SK-N-SH (cell line): ENCODE measurements around the gene DNAH6. TPM values are rescaled to one million over a fixed set of nuclear protein-coding genes. Genes with fewer than 3 reads are reported as not detected.

Experiments used
- CTCF ChIA-PET: fragments of 300-600, 350-600 bp; formaldehyde crosslinking; extraction: SDS; loops from one replicate; lab custom pipeline; 2021; lab: Yijun Ruan, JAX
- POLR2A ChIA-PET: fragments of 350-600 bp; sonication (Branson Sonifier 250); formaldehyde crosslinking; extraction: SDS; loops from one replicate; lab custom pipeline; 2020; ENCODE audit warnings: antibody characterized with exemption, inconsistent platforms; lab: Yijun Ruan, JAX
- DNase-seq: peaks from one replicate; pipeline ENCODE4 v3.0.0; 2012
- H2AFZ ChIP-seq: fragments of 200-600 bp; sonication (generic); 2 replicates; pipeline ENCODE4 v1.8.1; 2016; ENCODE audit warnings: antibody characterized with exemption, mild to moderate bottlenecking, low read depth
- H3F3A ChIP-seq: fragments of 200-600 bp; sonication (generic); replicated peaks from 2 replicates; pipeline ENCODE3; 2016; ENCODE audit warnings: antibody characterized with exemption, mild to moderate bottlenecking; ENCODE audit not compliant: insufficient read depth
- H3K27ac ChIP-seq, 2 experiments: fragments of 200-500 bp in 1 of 2; fragments of 200-600 bp in 1 of 2; sonication (Bioruptor generic) in 1 of 2; sonication (generic), shearing (Covaris generic) in 1 of 2; 2 replicates each; pipeline versions ENCODE4 v1.5.1 to v1.6.1; 2014 to 2016; ENCODE audit warnings: low read depth in 2 of 2, inconsistent platforms in 1 of 2, low read length in 1 of 2, mild to moderate bottlenecking in 1 of 2, mixed read lengths in 1 of 2
- H3K27me3 ChIP-seq: fragments of 200-600 bp; sonication (generic), shearing (Covaris generic); 2 replicates; pipeline ENCODE4 v1.6.1; 2016; ENCODE audit warnings: mixed run types; ENCODE audit not compliant: insufficient read depth
- H3K36me3 ChIP-seq, 2 experiments: fragments of 200-500 bp in 1 of 2; fragments of 200-600 bp in 1 of 2; sonication (Bioruptor generic) in 1 of 2; sonication (generic) in 1 of 2; replicated peaks in 1 of 2; 2 replicates each; pipeline versions ENCODE3 to v1.5.1; 2014 to 2016; ENCODE audit warnings: low read length in 1 of 2, mild to moderate bottlenecking in 1 of 2; ENCODE audit not compliant: insufficient read depth in 2 of 2, control insufficient read depth in 1 of 2
- H3K4me1 ChIP-seq, 2 experiments: fragments of 200-500 bp in 1 of 2; fragments of 200-600 bp in 1 of 2; sonication (Bioruptor generic) in 1 of 2; sonication (generic), shearing (Covaris generic) in 1 of 2; 2 replicates each; pipeline versions ENCODE4 v1.5.1 to v1.6.1; 2014 to 2016; ENCODE audit warnings: low read depth in 1 of 2, low read length in 1 of 2, mixed run types in 1 of 2; ENCODE audit not compliant: insufficient read depth in 2 of 2, control insufficient read depth in 1 of 2
- H3K4me2 ChIP-seq: fragments of 200-600 bp; sonication (generic), shearing (Covaris generic); 2 replicates; pipeline ENCODE4 v1.6.1; 2017; ENCODE audit warnings: mixed run types
- H3K4me3 ChIP-seq, 2 experiments: fragments of 200-500 bp in 1 of 2; fragments of 200-600 bp in 1 of 2; sonication (Bioruptor generic) in 1 of 2; sonication (generic), shearing (Covaris generic) in 1 of 2; 2 replicates each; pipeline versions ENCODE4 v1.5.1 to v1.8.1; 2014 to 2016; ENCODE audit warnings: low read depth in 2 of 2, inconsistent platforms in 1 of 2, low read length in 1 of 2, mild to moderate bottlenecking in 1 of 2, mixed read lengths in 1 of 2, moderate library complexity in 1 of 2
- H3K79me2 ChIP-seq: fragments of 200-600 bp; sonication (generic); 2 replicates; pipeline ENCODE4 v1.8.1; 2017; ENCODE audit warnings: mild to moderate bottlenecking; ENCODE audit not compliant: insufficient read depth
- H3K9ac ChIP-seq: fragments of 200-600 bp; sonication (generic); 2 replicates; pipeline ENCODE4 v1.6.1; 2017; ENCODE audit warnings: mixed run types
- H3K9me2 ChIP-seq: fragments of 200-600 bp; sonication (generic); 2 replicates; pipeline ENCODE4 v1.6.1; 2017; ENCODE audit warnings: mixed run types
- H3K9me3 ChIP-seq: fragments of 200-600 bp; sonication (generic); 2 replicates; pipeline ENCODE4 v1.6.1; 2017; ENCODE audit warnings: mixed run types, mild to moderate bottlenecking, moderate library complexity
- H4K20me1 ChIP-seq: fragments of 200-600 bp; sonication (generic); 2 replicates; pipeline ENCODE4 v1.6.1; 2017; ENCODE audit warnings: mild to moderate bottlenecking, mixed run types; ENCODE audit not compliant: insufficient read depth
- ELF1 ChIP-seq: IDR thresholded peaks from 2 replicates; pipeline ENCODE4 v1.4.0; 2012
- EP300 ChIP-seq, 2 experiments: IDR thresholded peaks; 2 replicates each; pipeline versions ENCODE4 v1.4.0 to v1.6.1; 2012; ENCODE audit warnings: borderline replicate concordance in 1 of 2, low read depth in 1 of 2, low read length in 1 of 2
- FOXJ3 ChIP-seq: sonication (generic); formaldehyde crosslinking; IDR thresholded peaks from 2 replicates; pipeline ENCODE4 v1.5.1; 2020; ENCODE audit warnings: mild to moderate bottlenecking, missing genetic modification reagents
- GABPA ChIP-seq: IDR thresholded peaks from 2 replicates; pipeline ENCODE4 v1.4.0; 2012; ENCODE audit warnings: low read depth, mild to moderate bottlenecking
- GATA2 ChIP-seq: sonication (generic); formaldehyde crosslinking; IDR thresholded peaks from 2 replicates; pipeline ENCODE4 v1.5.0; 2020; ENCODE audit warnings: mild to moderate bottlenecking, missing genetic modification reagents
- JUND ChIP-seq: IDR thresholded peaks from 2 replicates; pipeline ENCODE4 v1.4.0; 2012
- NFIC ChIP-seq: IDR thresholded peaks from 2 replicates; pipeline ENCODE4 v1.4.0; 2012; ENCODE audit warnings: borderline replicate concordance
- POLR2AphosphoS5 ChIP-seq: IDR thresholded peaks from 2 replicates; pipeline ENCODE4 v1.6.1; 2012; ENCODE audit warnings: low read depth, low read length
- SIN3A ChIP-seq: IDR thresholded peaks from 2 replicates; pipeline ENCODE4 v1.6.1; 2012; ENCODE audit warnings: low read depth, mild to moderate bottlenecking, low read length, moderate library complexity, borderline replicate concordance
- TAF1 ChIP-seq: IDR thresholded peaks from 2 replicates; pipeline ENCODE4 v1.6.1; 2012; ENCODE audit warnings: low read depth, mild to moderate bottlenecking, low read length, moderate library complexity, borderline replicate concordance
- TEAD4 ChIP-seq: IDR thresholded peaks from 2 replicates; pipeline ENCODE4 v1.4.0; 2012; ENCODE audit warnings: mild to moderate bottlenecking, borderline replicate concordance; ENCODE audit not compliant: insufficient read depth
- YY1 ChIP-seq: IDR thresholded peaks from 2 replicates; pipeline ENCODE4 v1.4.0; 2012; ENCODE audit warnings: low read depth, mild to moderate bottlenecking
- WGBS: methylation state at CpG from one replicate; pipeline ENCODE4 v1.1.6; 2017; ENCODE audit warnings: low lambda C conversion rate; 5-methylcytosine and 5-hydroxymethylcytosine counted together
- polyA plus RNA-seq, 3 experiments: library from polyadenylated mRNA; depleted of rRNA; stranded (reverse); fragments of >200 nt; gene quantifications; 2 replicates each; pipeline ENCODE4 v1.2.3, GENCODE V29; 2012
- TF ChIP-seq, protein P1 (sequence below): IDR thresholded peaks from 2 replicates; pipeline ENCODE4 v1.6.1; 2012; ENCODE audit warnings: mild to moderate bottlenecking, low read depth, low read length, moderate library complexity
- TF ChIP-seq, protein P2 (sequence below): IDR thresholded peaks from 2 replicates; pipeline ENCODE4 v1.4.0; 2012; ENCODE audit warnings: low read depth, borderline replicate concordance

DNAH6 gene
- polyA plus RNA-seq, 1 of the 3 experiments (the other 2 are of a cell fraction), result 0.03 TPM

DNA sequence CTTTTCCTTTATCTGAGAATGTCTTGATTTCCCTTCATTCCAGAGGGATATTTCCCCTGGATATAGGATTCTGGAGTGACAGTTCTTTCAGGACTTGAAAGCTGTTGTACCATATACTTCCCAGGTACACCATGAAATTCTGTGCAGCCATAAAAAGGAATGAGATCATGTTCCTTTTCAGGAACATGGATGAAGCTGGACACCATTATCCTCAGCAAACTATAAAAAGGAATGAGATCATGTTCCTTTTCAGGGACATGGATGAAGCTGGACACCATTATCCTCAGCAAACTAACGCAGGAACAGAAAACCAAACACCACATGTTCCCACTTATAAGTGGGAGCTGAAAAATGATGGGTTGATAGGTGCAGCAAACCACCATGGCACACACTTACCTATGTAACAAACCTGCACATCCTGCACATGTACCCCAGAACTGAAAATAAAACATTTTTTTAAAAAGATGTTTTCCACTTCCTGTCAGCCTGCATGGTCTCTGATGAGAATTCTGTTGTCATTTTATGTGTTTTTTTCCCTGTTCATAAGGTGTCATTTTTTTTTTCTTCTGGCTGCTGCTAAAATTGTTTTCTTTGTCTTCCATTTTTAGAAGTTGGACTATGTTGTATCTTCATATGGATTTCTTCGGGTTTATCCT, 133.3 kb downstream of the DNAH6 start (continued):
- TF ChIP-seq, protein P1, sequence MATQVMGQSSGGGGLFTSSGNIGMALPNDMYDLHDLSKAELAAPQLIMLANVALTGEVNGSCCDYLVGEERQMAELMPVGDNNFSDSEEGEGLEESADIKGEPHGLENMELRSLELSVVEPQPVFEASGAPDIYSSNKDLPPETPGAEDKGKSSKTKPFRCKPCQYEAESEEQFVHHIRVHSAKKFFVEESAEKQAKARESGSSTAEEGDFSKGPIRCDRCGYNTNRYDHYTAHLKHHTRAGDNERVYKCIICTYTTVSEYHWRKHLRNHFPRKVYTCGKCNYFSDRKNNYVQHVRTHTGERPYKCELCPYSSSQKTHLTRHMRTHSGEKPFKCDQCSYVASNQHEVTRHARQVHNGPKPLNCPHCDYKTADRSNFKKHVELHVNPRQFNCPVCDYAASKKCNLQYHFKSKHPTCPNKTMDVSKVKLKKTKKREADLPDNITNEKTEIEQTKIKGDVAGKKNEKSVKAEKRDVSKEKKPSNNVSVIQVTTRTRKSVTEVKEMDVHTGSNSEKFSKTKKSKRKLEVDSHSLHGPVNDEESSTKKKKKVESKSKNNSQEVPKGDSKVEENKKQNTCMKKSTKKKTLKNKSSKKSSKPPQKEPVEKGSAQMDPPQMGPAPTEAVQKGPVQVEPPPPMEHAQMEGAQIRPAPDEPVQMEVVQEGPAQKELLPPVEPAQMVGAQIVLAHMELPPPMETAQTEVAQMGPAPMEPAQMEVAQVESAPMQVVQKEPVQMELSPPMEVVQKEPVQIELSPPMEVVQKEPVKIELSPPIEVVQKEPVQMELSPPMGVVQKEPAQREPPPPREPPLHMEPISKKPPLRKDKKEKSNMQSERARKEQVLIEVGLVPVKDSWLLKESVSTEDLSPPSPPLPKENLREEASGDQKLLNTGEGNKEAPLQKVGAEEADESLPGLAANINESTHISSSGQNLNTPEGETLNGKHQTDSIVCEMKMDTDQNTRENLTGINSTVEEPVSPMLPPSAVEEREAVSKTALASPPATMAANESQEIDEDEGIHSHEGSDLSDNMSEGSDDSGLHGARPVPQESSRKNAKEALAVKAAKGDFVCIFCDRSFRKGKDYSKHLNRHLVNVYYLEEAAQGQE, result no peak
- TF ChIP-seq TAF1, result no peak
- TF ChIP-seq JUND, result no peak
- no peak for TF ChIP-seq NFIC
- no peak for TF ChIP-seq GATA2 (CRISPR knock-in tag)
- TF ChIP-seq TEAD4, result no peak
- TF ChIP-seq GABPA, result no peak
- TF ChIP-seq SIN3A, result no peak

DNA sequence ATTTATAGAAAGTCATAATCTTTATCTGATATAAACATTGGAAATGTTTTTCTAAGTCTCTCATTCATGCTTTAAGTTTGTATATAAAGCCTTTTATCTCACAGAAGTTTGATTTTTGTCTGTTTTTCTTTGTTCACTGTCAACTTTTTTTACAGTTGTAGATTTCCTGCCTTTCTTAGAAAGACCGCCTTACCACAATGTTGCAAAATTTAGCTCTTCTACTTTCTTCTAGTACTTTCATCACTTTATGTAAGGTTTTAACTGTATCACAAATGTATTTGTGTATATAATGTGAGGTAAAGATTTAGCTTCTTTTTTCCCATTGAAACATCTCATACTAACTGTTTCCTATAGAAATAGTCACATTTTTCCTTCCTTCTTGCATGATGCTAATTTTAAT, 136.1 kb downstream of the DNAH6 start:
- no peak for DNase-seq
- Histone ChIP-seq H3F3A (no peaks in the 10 kb centered on the region), H3K79me2 (no peaks in the 10 kb centered on the region), H3K9ac (no peak overlapping the region), H3K9me3 (no peaks in the 10 kb centered on the region), H3K27ac (no peak overlapping the region), H3K4me1 (no peaks in the 10 kb centered on the region), H2AFZ (no peak overlapping the region), H3K4me3 (no peak overlapping the region), H4K20me1 (no peaks in the 10 kb centered on the region), H3K4me2 (no peak overlapping the region), H3K36me3 (no peaks in the 10 kb centered on the region), H3K9me2 (no peaks in the 10 kb centered on the region), H3K27me3 (0 out of 2 replicates have a peak, but pooled peaks cover 5% of the 10 kb centered on the region)
- ChIA-PET POLR2A (no interaction called here), CTCF (no interaction called here)
- 60% methylated on average over 1 of the region's 1 CpG for WGBS
- TF ChIP-seq, protein P1, result no peak
- TF ChIP-seq POLR2AphosphoS5 (no peak), GATA2 (CRISPR knock-in tag) (no peak), YY1 (no peak), GABPA (no peak), EP300 (IDR thresholded peaks at IDR 0.05; ENCODE audit: borderline replicate concordance in 1 of 2, low read depth in 1 of 2, low read length in 1 of 2) (no peak), FOXJ3 (CRISPR knock-in tag) (no peak), JUND (no peak), ELF1 (no peak)
- TF ChIP-seq, protein P2, sequence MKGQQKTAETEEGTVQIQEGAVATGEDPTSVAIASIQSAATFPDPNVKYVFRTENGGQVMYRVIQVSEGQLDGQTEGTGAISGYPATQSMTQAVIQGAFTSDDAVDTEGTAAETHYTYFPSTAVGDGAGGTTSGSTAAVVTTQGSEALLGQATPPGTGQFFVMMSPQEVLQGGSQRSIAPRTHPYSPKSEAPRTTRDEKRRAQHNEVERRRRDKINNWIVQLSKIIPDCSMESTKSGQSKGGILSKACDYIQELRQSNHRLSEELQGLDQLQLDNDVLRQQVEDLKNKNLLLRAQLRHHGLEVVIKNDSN, result no peak
